ENCODE results near the gene ARHGEF4.

The ARHGEF4 gene

GRCh38 chr2:130814931-130815680, 21.6 kb upstream of the ARHGEF4 start:
- DNase-seq = no peak

- no peak for DNase-seq
Measured at GRCh38 chr2:130818809-130819208, 17.9 kb upstream of the ARHGEF4 start.

- DNase-seq = no peak
Measured at GRCh38 chr2:130819226-130819607, 17.5 kb upstream of the ARHGEF4 start.

- DNase-seq = peak in 17 of 56 donors; percentile 27 to 65 (median 53)
Measured at GRCh38 chr2:130819608-130820278, 17.0 kb upstream of the ARHGEF4 start.

- peak in 37 of 56 donors; percentile 6 to 79 (median 44) for DNase-seq
Measured at GRCh38 chr2:130820279-130820861, 16.3 kb upstream of the ARHGEF4 start.

GRCh38 chr2:130821867-130822266, 14.8 kb upstream of the ARHGEF4 start:
- no peak for DNase-seq

- DNase-seq = no peak
Measured at GRCh38 chr2:130822766-130823165, 13.9 kb upstream of the ARHGEF4 start.

- DNase-seq = no peak
Measured at GRCh38 chr2:130823171-130823885, 13.4 kb upstream of the ARHGEF4 start.

- DNase-seq = peak in 1 of 56 donors; percentile 19
Measured at GRCh38 chr2:130823886-130824491, 12.7 kb upstream of the ARHGEF4 start.

- DNase-seq = peak in 36 of 56 donors; percentile 18 to 90 (median 48)
Measured at GRCh38 chr2:130824492-130825061, 12.1 kb upstream of the ARHGEF4 start.

GRCh38 chr2:130825231-130825965, 11.3 kb upstream of the ARHGEF4 start:
- peak in 51 of 56 donors; percentile 20 to 87 (median 67) for DNase-seq

GRCh38 chr2:130825966-130826253, 10.8 kb upstream of the ARHGEF4 start:
- DNase-seq = no peak

- no peak for DNase-seq
Measured at GRCh38 chr2:130826419-130826818, 10.3 kb upstream of the ARHGEF4 start.

- DNase-seq = no peak
Measured at GRCh38 chr2:130826821-130827501, 9.8 kb upstream of the ARHGEF4 start.

- DNase-seq = no peak
Measured at GRCh38 chr2:130827502-130828251, 9.0 kb upstream of the ARHGEF4 start.

- no peak for DNase-seq
Measured at GRCh38 chr2:130828461-130828860, 8.3 kb upstream of the ARHGEF4 start.

GRCh38 chr2:130829015-130829414, 7.7 kb upstream of the ARHGEF4 start:
- no peak for DNase-seq

GRCh38 chr2:130830538-130830937, 6.2 kb upstream of the ARHGEF4 start:
- no peak for DNase-seq

GRCh38 chr2:130831356-130831755, 5.4 kb upstream of the ARHGEF4 start:
- peak in 6 of 56 donors; percentile 17 to 50 (median 30) for DNase-seq

Data from amygdala (tissue), 56 donors.